Measurements from ENCODE around the gene C5orf46.
"Not testable (repeated sequence)": the region's sequence is repeated elsewhere in the genome, so short reads cannot be mapped to it uniquely, and the experiment has no call there.

C5orf46 gene

GRCh38 chr5:147906326-147907095 is at the start of gene C5orf46:
Gene C5orf46, minus strand, starts transcription at chr5:147906538. Its CDS starts 37 bp downstream, at chr5:147906501.
- no peak for DNase-seq

GRCh38 chr5:147954971-147955370 is 48.6 kb upstream of the C5orf46 start:
- no peak for DNase-seq

GRCh38 chr5:147949711-147950573 is 43.6 kb upstream of the C5orf46 start:
- DNase-seq = no peak

DNA sequence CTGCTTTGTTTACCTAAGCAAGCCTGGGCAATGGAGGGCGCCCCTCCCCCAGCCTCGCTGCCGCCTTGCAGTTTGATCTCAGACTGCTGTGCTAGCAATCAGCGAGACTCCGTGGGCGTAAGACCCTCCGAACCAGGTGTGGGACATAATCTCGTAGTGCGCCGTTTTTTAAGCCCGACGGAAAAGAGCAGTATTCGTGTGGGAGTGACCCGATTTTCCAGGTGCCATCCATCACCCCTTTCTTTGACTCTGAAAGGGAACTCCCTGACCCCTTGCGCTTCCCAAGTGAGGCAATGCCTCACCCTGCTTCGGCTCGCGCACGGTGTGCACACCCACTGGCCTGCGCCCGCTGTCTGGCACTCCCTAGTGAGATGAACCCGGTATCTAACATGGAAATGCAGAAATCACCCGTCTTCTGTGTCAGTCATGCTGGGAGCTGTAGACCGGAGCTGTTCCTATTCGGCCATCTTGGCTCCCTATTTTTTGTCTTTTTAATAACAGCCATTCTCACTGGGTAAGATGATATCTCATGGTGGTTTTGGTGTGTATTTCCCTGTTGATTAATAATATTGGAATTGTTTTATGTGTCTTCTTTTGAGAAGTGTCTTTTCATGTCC is 40.4 kb upstream of the C5orf46 start:
- DNase-seq = not testable (repeated sequence)

GRCh38 chr5:147939431-147940114 is 33.2 kb upstream of the C5orf46 start:
- no peak for DNase-seq

DNA sequence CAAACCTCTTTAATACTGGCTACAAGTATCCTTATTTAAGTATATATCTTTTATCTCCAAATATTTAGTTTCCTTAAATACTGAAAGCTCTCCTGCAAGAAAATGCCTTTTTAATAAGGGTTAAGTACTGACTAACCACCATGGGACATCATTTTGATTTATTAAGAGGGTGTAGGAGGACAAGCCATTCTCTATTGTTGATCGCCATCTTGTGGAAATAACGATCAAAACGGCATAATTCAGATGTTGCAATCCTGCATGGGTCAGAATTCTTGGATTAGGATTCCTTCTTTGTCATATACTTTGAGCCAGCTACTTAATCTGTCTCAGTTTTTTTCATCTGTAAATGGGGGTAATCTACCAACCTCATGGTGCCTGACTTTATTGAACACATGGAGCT is 28.7 kb upstream of the C5orf46 start:
- no peak for DNase-seq

GRCh38 chr5:147930769-147931168 is 24.4 kb upstream of the C5orf46 start:
- DNase-seq = no peak

DNA sequence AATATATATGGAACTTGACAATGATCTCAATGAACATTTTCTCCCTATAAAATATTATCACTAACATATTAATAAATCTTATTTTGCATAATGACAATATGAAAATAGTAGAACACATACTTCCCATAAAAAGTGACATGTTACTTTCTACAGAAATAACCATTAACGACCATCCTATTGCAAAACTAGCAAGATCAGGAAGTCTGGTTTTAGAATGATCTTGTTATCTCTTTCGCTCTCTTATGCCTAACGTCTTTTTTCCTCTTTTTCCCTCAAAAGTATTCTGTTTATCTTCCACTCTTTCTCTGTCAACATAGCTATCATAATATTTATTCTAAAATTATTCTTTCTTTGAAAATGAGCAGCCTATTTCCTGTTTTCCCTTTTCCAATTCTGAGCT is 21.6 kb upstream of the C5orf46 start:
- DNase-seq = no peak

DNA sequence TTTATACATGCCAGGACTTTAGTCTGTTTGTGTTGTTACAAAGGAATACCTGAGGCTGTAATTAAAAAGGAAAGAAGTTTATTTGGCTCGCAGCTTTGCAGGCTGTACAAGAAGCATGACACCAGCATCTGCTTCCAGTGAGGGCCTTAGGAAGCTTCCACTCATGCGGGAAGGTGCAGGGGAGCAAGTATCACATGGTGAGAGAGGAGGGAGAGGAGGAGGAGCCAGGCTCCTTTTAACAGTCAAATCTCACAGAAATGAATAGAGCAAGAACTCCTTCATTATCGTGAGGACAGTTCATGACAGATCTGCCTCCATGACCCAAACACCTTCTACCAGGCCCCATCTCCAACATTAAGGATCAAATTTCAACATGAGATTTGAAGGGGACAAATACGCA is 18.7 kb upstream of the C5orf46 start:
- DNase-seq = no peak

GRCh38 chr5:147921136-147921535 is 14.8 kb upstream of the C5orf46 start:
- DNase-seq = no peak

- DNase-seq = no peak
These were observed 14.2 kb upstream of the C5orf46 start for GRCh38 chr5:147920420-147921030.

- DNase-seq = no peak
These were observed 12.6 kb upstream of the C5orf46 start for GRCh38 chr5:147918899-147919298.

DNA sequence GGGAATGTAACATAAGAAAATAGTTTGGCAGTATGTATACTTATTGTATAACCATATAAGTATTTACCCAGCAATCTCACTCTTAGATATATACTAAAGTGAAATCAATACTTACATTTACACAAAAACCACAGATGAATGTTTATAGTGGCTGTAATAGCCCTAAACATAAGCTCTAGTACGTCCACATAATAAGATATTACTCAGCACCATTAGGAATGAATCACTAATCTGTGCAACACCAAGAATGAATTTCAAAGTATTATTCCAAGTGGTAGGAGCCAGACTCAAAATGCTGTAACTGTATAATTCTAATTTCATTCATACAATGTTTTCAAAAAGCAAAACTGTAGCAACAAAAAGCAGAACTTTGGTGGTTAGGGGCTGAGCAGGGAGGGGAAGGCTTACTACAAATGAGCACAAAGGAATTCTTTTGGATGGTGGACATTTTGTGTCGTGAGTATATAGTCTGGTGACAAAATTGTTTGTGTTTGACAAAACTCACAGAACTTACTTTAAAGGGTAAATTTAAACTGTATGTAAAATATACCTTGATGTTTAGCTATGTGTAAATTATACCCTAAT is 11.9 kb upstream of the C5orf46 start:
- no peak for DNase-seq

GRCh38 chr5:147913786-147914185 is 7.4 kb upstream of the C5orf46 start:
- no peak for DNase-seq

DNA sequence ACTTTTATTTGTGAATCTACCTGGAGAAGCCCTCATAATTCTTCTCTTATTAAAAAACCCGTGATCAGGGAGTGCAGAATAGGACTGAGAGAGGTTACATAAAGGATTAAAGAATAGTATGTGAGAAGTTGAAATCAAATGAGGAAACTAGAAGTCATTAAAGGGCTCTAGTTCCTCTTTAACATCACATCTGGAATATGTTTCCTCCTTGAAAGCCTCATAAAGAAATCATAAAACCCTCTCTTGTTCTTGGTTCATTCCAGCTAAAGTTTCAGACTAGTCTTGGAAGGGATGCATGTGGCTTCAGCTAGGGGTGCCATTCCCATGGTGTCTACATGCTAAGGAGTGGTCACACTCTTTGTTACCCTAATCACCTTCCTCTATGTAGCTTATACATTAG is 5.7 kb upstream of the C5orf46 start:
- DNase-seq = no peak

DNA sequence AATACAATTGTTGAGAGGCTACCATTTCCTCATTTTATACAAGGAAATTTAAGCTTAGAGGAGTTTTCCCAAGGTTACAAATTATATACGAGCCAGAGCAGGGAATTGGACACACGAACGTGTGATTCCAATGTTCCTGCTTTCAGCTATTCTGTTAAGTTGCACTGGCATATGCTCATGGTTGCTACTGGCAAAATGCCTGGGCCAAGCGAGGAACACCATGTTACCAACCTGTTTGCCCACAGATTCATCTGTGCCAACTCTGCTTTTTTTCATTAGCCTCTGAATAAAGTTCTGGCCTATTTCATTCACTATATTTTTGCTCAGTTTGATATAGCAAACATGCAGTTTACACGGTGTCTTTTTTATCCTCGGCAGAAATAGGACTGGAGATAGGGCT is 5.1 kb upstream of the C5orf46 start:
- DNase-seq = no peak

GRCh38 chr5:147904110-147904509 is 2.2 kb downstream of the C5orf46 start:
- DNase-seq = no peak

- no peak for DNase-seq
These were observed 3.7 kb downstream of the C5orf46 start for GRCh38 chr5:147902609-147903115.

GRCh38 chr5:147901599-147902039 is 4.7 kb downstream of the C5orf46 start:
- DNase-seq = no peak

DNA sequence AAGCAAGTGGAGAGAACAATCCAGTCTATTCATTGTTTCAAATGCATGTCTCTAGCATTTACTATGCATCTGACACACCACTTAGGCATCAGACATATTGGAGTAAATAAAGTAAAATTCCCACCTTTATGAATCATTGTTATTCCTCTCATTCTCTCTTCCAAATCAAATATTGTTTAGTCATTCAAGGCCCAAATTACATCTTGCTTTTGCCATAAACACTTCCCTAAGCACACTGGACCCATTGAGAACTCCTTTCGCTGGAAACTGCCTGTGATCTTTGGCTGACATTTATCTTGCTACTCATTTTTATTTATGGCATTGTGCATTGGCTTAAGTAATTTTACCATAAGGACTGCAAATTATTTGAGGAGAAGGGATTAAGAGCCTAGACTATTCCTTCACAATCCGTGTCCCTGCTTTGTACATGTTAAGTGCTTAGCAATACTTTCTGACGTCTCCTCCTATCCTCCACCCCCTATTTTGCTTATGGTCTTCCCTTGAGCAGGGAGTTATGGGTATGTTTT is 7.4 kb downstream of the C5orf46 start:
- no peak for DNase-seq

- no peak for DNase-seq
These were observed 10.5 kb downstream of the C5orf46 start for GRCh38 chr5:147895864-147896263.

GRCh38 chr5:147893820-147894219 is 12.5 kb downstream of the C5orf46 start:
- DNase-seq = no peak
